K562 (cell line): Measurements from ENCODE around the gene ELOF1.

ENCODE experiments used
- CTCF ChIP-seq, 3 experiments: IDR thresholded peaks in 2 of 3; conservative IDR thresholded peaks in 1 of 3; 2 replicates each; pipeline ENCODE4 v1.5.1; 2011 to 2012; ENCODE audit warnings: low read length in 3 of 3, mild to moderate bottlenecking in 3 of 3, control low read depth in 2 of 3, improper control_type of control experiment in 1 of 3, inconsistent platforms in 1 of 3, low read depth in 1 of 3, mixed read lengths in 1 of 3, moderate library complexity in 1 of 3; ENCODE audit not compliant: insufficient read depth in 2 of 3
- JUN ChIP-seq, 2 experiments: sonication (generic) in 1 of 2; formaldehyde crosslinking in 1 of 2; IDR thresholded peaks; 2 replicates each; pipeline versions ENCODE4 v1.6.1 to v1.8.0; 2012 to 2022; ENCODE audit warnings: borderline replicate concordance in 2 of 2, mild to moderate bottlenecking in 2 of 2, improper control_type of control experiment in 1 of 2, low read depth in 1 of 2, low read length in 1 of 2, missing genetic modification reagents in 1 of 2
- MAX ChIP-seq: sonication (generic); formaldehyde crosslinking; IDR thresholded peaks from 2 replicates; pipeline ENCODE4 v1.9.0; 2022; ENCODE audit warnings: mild to moderate bottlenecking, missing genetic modification reagents
- MTF1 ChIP-seq: fragments of 250-450 bp; sonication (Bioruptor Pico); IDR thresholded peaks from 2 replicates; pipeline ENCODE4 v1.9.0; 2021; ENCODE audit warnings: moderate library complexity, mild to moderate bottlenecking, inconsistent platforms, borderline replicate concordance
- NFE2L1 ChIP-seq: fragments of 450-650 bp; IDR thresholded peaks from 2 replicates; pipeline ENCODE4 v1.6.1; 2016; ENCODE audit warnings: missing genetic modification characterization, low read depth, mild to moderate bottlenecking, missing compliant biosample characterization, moderate library complexity, borderline replicate concordance
- STAT6 ChIP-seq: sonication (generic); formaldehyde crosslinking; IDR thresholded peaks from 2 replicates; pipeline ENCODE4 v1.8.1; 2023; ENCODE audit warnings: mild to moderate bottlenecking, missing genetic modification reagents
- ZNF174 ChIP-seq: fragments of 250-450 bp; sonication (Bioruptor Pico); IDR thresholded peaks from 2 replicates; pipeline ENCODE4 v1.4.0; 2020; ENCODE audit warnings: mild to moderate bottlenecking
- ZNF311 ChIP-seq: fragments of 250-450 bp; sonication (Bioruptor Pico); IDR thresholded peaks from 2 replicates; pipeline ENCODE4 v1.4.0; 2020; ENCODE audit warnings: mild to moderate bottlenecking, moderate library complexity

- TF ChIP-seq CTCF (IDR thresholded peaks at IDR 0.05 in 2 of 3, conservative IDR thresholded peaks at IDR 0.05 in 1 of 3; ENCODE audit: insufficient read depth in 2 of 3, low read depth in 1 of 3, low read length in 3 of 3): no peak
- TF ChIP-seq MAX (CRISPR knock-in tag): no peak
- no peak for TF ChIP-seq MTF1 (CRISPR knock-in tag)
- TF ChIP-seq NFE2L1 (tag): no peak
- TF ChIP-seq STAT6: no peak
- TF ChIP-seq ZNF311 (CRISPR knock-in tag): no peak
- TF ChIP-seq ZNF174 (CRISPR knock-in tag): no peak
- TF ChIP-seq JUN (IDR thresholded peaks at IDR 0.05; ENCODE audit: borderline replicate concordance, low read depth, low read length): no peak
- no peak for TF ChIP-seq JUN (CRISPR knock-in tag; IDR thresholded peaks at IDR 0.05; ENCODE audit: borderline replicate concordance)
These were observed 39.1 kb upstream of the ELOF1 start for GRCh38 chr19:11598103-11598483.
